Keratinocyte (primary cell): ENCODE data around the gene PSMC6. TPM values are rescaled to one million over a fixed set of nuclear protein-coding genes. Genes with fewer than 3 reads are reported as not detected.
A peak's percentile ranks its signal among the peaks of the same experiment; 100 is the strongest.

ENCODE experiments used
- DNase-seq: peaks from one replicate; pipeline ENCODE4 v3.0.0-alpha.2; 2011; ENCODE audit warnings: low read depth, missing footprints, low spot score
- FAIRE-seq: peaks from 2 replicates; lab custom pipeline; 2011; peaks lifted over from hg19 to GRCh38; lab: Jason Lieb, UNC
- H2AFZ ChIP-seq: 2 replicates; pipeline ENCODE4 v1.6.0; 2012; ENCODE audit warnings: low read length, control low read depth, inconsistent platforms; ENCODE audit not compliant: control insufficient read depth
- H3K27ac ChIP-seq: 2 replicates; pipeline ENCODE4 v1.5.1; 2011; ENCODE audit warnings: low read length; ENCODE audit not compliant: control insufficient read depth, insufficient read depth
- H3K27me3 ChIP-seq: 3 replicates; pipeline ENCODE4 v1.6.0; 2011; ENCODE audit warnings: low read length; ENCODE audit not compliant: control insufficient read depth, insufficient read depth; ENCODE audit errors: extremely low read depth
- H3K36me3 ChIP-seq, 2 experiments: 2 replicates in 1 of 2; 3 replicates in 1 of 2; pipeline ENCODE4 v1.5.1; 2011; ENCODE audit warnings: low read length in 2 of 2, mild to moderate bottlenecking in 1 of 2; ENCODE audit not compliant: control insufficient read depth in 2 of 2, insufficient read depth in 2 of 2; ENCODE audit errors: extremely low read depth in 1 of 2
- H3K4me1 ChIP-seq: 3 replicates; pipeline ENCODE4 v1.5.1; 2011; ENCODE audit warnings: low read length; ENCODE audit not compliant: control insufficient read depth, insufficient read depth; ENCODE audit errors: extremely low read depth
- H3K4me2 ChIP-seq: 3 replicates; pipeline ENCODE4 v1.6.0; 2011; ENCODE audit warnings: low read depth, low read length; ENCODE audit not compliant: control insufficient read depth, insufficient read depth; ENCODE audit errors: extremely low read depth
- H3K4me3 ChIP-seq, 3 experiments: fragments of 200-600 bp in 1 of 3; sonication (generic) in 1 of 3; 2 replicates in 2 of 3; 3 replicates in 1 of 3; pipeline ENCODE4 v1.5.1; 2011 to 2016; ENCODE audit warnings: low read length in 3 of 3, mild to moderate bottlenecking in 3 of 3, control low read depth in 2 of 3, inconsistent platforms in 1 of 3, low read depth in 1 of 3, mixed read lengths in 1 of 3, mixed run types in 1 of 3, moderate library complexity in 1 of 3; ENCODE audit not compliant: control insufficient read depth in 2 of 3, insufficient read depth in 2 of 3; ENCODE audit errors: extremely low read depth in 1 of 3
- H3K79me2 ChIP-seq: 2 replicates; pipeline ENCODE4 v1.6.0; 2012; ENCODE audit warnings: low read length; ENCODE audit not compliant: control insufficient read depth, insufficient read depth
- H3K9ac ChIP-seq: 3 replicates; pipeline ENCODE4 v1.6.0; 2011; ENCODE audit warnings: low read length; ENCODE audit not compliant: control insufficient read depth, insufficient read depth; ENCODE audit errors: extremely low read depth
- H3K9me1 ChIP-seq: 3 replicates; pipeline ENCODE4 v1.6.0; 2011; ENCODE audit warnings: low read length; ENCODE audit not compliant: control insufficient read depth, insufficient read depth; ENCODE audit errors: extremely low read depth
- H3K9me3 ChIP-seq: 2 replicates; pipeline ENCODE4 v1.5.1; 2012; ENCODE audit warnings: low read depth, low read length; ENCODE audit not compliant: control insufficient read depth
- H4K20me1 ChIP-seq: 3 replicates; pipeline ENCODE4 v1.6.0; 2011; ENCODE audit warnings: low read length; ENCODE audit not compliant: control insufficient read depth, insufficient read depth; ENCODE audit errors: extremely low read depth
- EZH2 ChIP-seq: IDR thresholded peaks from one replicate; pipeline ENCODE4 v1.6.1; 2012; ENCODE audit warnings: inconsistent platforms, mild to moderate bottlenecking, low read length, moderate library complexity
- dilution Hi-C: fragments of 300-500 bp; cut with MboI; formaldehyde crosslinking; loops from one replicate; pipeline ENCODE4 v1.7.0; 2020; ENCODE audit warnings: low sequenced_read_pairs; ENCODE audit not compliant: extremely low pct_ligation_motif_present
- polyA plus RNA-seq, 5 experiments: library from polyadenylated mRNA; depleted of rRNA in 3 of 5; stranded (reverse) in 3 of 5; stranded (forward) in 1 of 5; unstranded in 1 of 5; fragments of >200 nt; gene quantifications; 1 replicate in 1 of 5; 2 replicates in 3 of 5; 3 replicates in 1 of 5; pipeline versions ENCODE4 v1.2.1 to v1.2.3, GENCODE V29; 2011 to 2012; ENCODE audit warnings: missing spikeins in 2 of 5, low read depth in 1 of 5, low replicate concordance in 1 of 5
- TF ChIP-seq, protein P1 (sequence below), 3 experiments: IDR thresholded peaks in 1 of 3; conservative IDR thresholded peaks in 1 of 3; optimal IDR thresholded peaks in 1 of 3; 2 replicates in 2 of 3; 3 replicates in 1 of 3; pipeline versions ENCODE3 to v1.5.1; 2011; ENCODE audit warnings: low read length in 3 of 3, mild to moderate bottlenecking in 3 of 3, moderate library complexity in 2 of 3, control low read depth in 1 of 3, inconsistent platforms in 1 of 3; ENCODE audit not compliant: insufficient read depth in 2 of 3; ENCODE audit errors: extremely low read depth in 1 of 3

The PSMC6 gene
- polyA plus RNA-seq, 1 donor (not counting 4 experiments of a cell fraction or from before 2014, with no cell fraction given): 152 TPM

DNA sequence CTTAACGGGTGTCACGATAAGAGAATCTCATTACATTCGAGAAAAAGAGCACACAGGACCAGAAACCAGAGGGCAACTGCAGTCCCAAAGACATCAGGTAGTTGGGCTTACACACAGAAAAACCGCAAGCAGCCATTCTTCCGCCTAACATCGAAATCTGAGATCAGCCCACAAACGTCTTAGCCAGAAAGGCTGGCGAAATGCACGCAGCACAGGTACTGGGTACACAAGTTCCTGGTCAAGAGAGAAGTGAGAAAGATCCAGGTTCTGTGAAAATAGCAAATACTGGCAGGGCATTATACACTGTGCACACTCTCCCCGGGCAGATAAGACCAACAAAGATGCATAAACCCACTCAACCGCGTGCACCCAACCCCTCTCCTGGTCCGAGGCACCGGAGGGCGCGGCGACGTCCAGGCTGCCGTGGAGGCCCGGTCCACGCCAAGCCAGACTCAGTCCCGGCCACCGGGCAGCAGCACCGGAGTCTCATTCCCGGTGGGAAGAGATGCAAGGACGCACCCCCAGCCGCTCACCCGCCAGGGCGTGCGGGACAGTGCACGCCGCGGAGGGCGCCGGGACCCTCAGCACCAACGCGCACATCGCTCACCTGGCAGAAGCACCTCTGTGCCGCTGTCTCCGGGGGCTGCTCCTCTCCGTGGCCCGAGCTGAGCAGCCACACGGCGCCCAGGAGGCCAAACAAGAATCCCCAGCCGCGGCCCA lies 12.1 kb upstream of the PSMC6 start:
- Histone ChIP-seq H4K20me1 (peaks cover 5% of the 10 kb centered on the region), H3K27ac (peak overlapping the region; percentile 97), H3K9me1 (no peaks in the 10 kb centered on the region), H3K9me3 (no peaks in the 10 kb centered on the region), H2AFZ (peak overlapping the region; percentile 59), H3K9ac (peak overlapping the region; percentile 99), H3K4me3 (peak overlapping the region; percentile 83 to 87 (median 84)), H3K79me2 (peaks cover 55% of the 10 kb centered on the region), H3K36me3 (peaks cover 0 to 6% of the 10 kb centered on the region in 2 experiments), H3K4me2 (peak overlapping the region; percentile 81), H3K27me3 (no peaks in the 10 kb centered on the region), H3K4me1 (peaks cover 28% of the 10 kb centered on the region)
- DNase-seq (no peak), FAIRE-seq (peak; percentile 78)
- TF ChIP-seq, protein P1, sequence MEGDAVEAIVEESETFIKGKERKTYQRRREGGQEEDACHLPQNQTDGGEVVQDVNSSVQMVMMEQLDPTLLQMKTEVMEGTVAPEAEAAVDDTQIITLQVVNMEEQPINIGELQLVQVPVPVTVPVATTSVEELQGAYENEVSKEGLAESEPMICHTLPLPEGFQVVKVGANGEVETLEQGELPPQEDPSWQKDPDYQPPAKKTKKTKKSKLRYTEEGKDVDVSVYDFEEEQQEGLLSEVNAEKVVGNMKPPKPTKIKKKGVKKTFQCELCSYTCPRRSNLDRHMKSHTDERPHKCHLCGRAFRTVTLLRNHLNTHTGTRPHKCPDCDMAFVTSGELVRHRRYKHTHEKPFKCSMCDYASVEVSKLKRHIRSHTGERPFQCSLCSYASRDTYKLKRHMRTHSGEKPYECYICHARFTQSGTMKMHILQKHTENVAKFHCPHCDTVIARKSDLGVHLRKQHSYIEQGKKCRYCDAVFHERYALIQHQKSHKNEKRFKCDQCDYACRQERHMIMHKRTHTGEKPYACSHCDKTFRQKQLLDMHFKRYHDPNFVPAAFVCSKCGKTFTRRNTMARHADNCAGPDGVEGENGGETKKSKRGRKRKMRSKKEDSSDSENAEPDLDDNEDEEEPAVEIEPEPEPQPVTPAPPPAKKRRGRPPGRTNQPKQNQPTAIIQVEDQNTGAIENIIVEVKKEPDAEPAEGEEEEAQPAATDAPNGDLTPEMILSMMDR (optimal IDR thresholded peaks at IDR 0.05 in 1 of 3, IDR thresholded peaks at IDR 0.05 in 1 of 3, conservative IDR thresholded peaks at IDR 0.05 in 1 of 3; ENCODE audit: extremely low read depth in 1 of 3, insufficient read depth in 2 of 3, low read length in 3 of 3): no peak
- no peak for TF ChIP-seq EZH2
- dilution Hi-C loops: no loop called here

DNA sequence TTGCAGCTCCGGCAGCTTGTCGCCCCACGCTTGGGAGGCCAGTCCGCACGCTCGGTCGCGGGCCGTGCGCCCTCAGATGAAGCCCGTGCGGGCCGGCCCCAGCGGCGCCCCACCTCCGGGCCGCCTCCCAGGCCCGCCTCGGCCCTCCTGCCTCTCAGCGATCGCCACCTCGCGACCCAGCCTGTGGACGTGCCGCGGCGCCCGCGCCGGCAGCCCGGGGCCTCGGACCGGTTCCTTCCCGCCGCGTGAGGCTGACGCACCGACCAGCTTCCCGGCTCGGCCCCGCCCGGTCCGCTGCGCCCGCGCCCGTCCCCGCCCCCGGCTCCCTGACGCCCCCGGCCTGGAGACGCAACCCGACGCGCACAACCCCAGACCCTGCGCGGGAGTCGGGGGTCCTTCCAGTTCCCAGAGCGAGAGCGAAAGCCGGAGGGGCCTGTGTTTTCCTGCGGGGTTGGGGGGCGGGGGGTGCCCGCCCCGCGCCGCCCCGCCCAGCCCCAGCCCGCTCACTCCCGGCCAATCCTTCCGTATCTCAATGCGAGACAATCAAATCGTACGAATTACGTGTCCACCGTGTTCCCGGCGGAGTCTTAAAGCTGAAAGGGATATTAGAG lies 11.4 kb upstream of the PSMC6 start, which contains the start of gene ERO1A:
Gene ERO1A (minus strand): TSS at position 78 of the 611 bp plus-strand sequence. CDS start 77 bp downstream, at position 1.
- Histone ChIP-seq H3K27me3 (no peaks in the 10 kb centered on the region), H3K79me2 (peaks cover 48% of the 10 kb centered on the region), H4K20me1 (peaks cover 5% of the 10 kb centered on the region), H3K36me3 (peaks cover 0 to 6% of the 10 kb centered on the region in 2 experiments), H3K27ac (peak within 1 kb of the TSS; percentile 97), H3K4me2 (peak within 1 kb of the TSS; percentile 81), H3K9ac (peak within 1 kb of the TSS; percentile 99), H2AFZ (peak within 1 kb of the TSS; percentile 73), H3K9me1 (no peaks in the 10 kb centered on the region), H3K9me3 (no peaks in the 10 kb centered on the region), H3K4me3 (peak within 1 kb of the TSS; percentile 83 to 87 (median 84)), H3K4me1 (peaks cover 33% of the 10 kb centered on the region)
- dilution Hi-C loops: no loop called here
- no peak for FAIRE-seq
- TF ChIP-seq, protein P1 (optimal IDR thresholded peaks at IDR 0.05 in 1 of 3, IDR thresholded peaks at IDR 0.05 in 1 of 3, conservative IDR thresholded peaks at IDR 0.05 in 1 of 3; ENCODE audit: extremely low read depth in 1 of 3, insufficient read depth in 2 of 3, low read length in 3 of 3): peak in 1 of 3 experiments; percentile 19
- TF ChIP-seq EZH2: no peak
- no peak for DNase-seq
